OCI-LY1 (cell line): ENCODE results near the gene CCR8.

ENCODE experiments used
- H2AFZ ChIP-seq: fragments of 200-600 bp; sonication (generic), shearing (Covaris generic); 2 replicates; pipeline ENCODE4 v1.6.0; 2014; ENCODE audit warnings: antibody characterized with exemption, mild to moderate bottlenecking, low read length
- H3F3A ChIP-seq: fragments of 200-600 bp; sonication (generic), shearing (Covaris generic); 2 replicates; pipeline ENCODE4 v1.6.0; 2014; ENCODE audit warnings: mild to moderate bottlenecking, antibody characterized with exemption, low read length, moderate library complexity; ENCODE audit not compliant: insufficient read depth
- H3K27ac ChIP-seq: fragments of 200-600 bp; sonication (generic); 2 replicates; pipeline ENCODE4 v1.5.1; 2014; ENCODE audit warnings: low read length, mixed run types, mild to moderate bottlenecking, low read depth; ENCODE audit not compliant: poor library complexity, severe bottlenecking
- H3K27me3 ChIP-seq: fragments of 200-600 bp; sonication (generic); 2 replicates; pipeline ENCODE4 v1.6.0; 2014; ENCODE audit warnings: antibody characterized with exemption, mild to moderate bottlenecking, low read length, moderate library complexity; ENCODE audit not compliant: insufficient read depth
- H3K36me3 ChIP-seq: fragments of 200-600 bp; sonication (generic); 2 replicates; pipeline ENCODE4 v1.6.1; 2014; ENCODE audit warnings: mild to moderate bottlenecking, antibody characterized with exemption, low read length, moderate library complexity, mixed read lengths; ENCODE audit not compliant: insufficient read depth
- H3K4me1 ChIP-seq: fragments of 200-600 bp; sonication (generic); 2 replicates; pipeline ENCODE4 v1.5.1; 2014; ENCODE audit warnings: mild to moderate bottlenecking, low read length, moderate library complexity; ENCODE audit not compliant: insufficient read depth, severe bottlenecking
- H3K4me2 ChIP-seq: fragments of 200-600 bp; sonication (generic), shearing (Covaris generic); 2 replicates; pipeline ENCODE4 v1.6.1; 2014; ENCODE audit warnings: low read length
- H3K4me3 ChIP-seq: fragments of 200-600 bp; sonication (generic); 2 replicates; pipeline ENCODE4 v1.5.1; 2014; ENCODE audit warnings: low read length, low read depth, mild to moderate bottlenecking, mixed read lengths; ENCODE audit not compliant: poor library complexity, severe bottlenecking
- H3K79me2 ChIP-seq: fragments of 200-600 bp; shearing (Covaris generic); 2 replicates; pipeline ENCODE4 v1.6.1; 2016; ENCODE audit warnings: mixed run types, low read length, mixed read lengths; ENCODE audit not compliant: insufficient read depth
- H3K9ac ChIP-seq: fragments of 200-600 bp; sonication (generic), shearing (Covaris generic); 2 replicates; pipeline ENCODE4 v1.6.1; 2014; ENCODE audit warnings: mild to moderate bottlenecking, low read length, mixed read lengths
- H3K9me2 ChIP-seq: fragments of 200-600 bp; sonication (generic), shearing (Covaris generic); 2 replicates; pipeline ENCODE4 v1.6.1; 2014; ENCODE audit warnings: low read depth, mild to moderate bottlenecking, low read length, mixed read lengths
- H3K9me3 ChIP-seq: fragments of 200-600 bp; shearing (Covaris generic); 2 replicates; pipeline ENCODE4 v1.6.1; 2014; ENCODE audit warnings: low read length, mixed read lengths
- H4K20me1 ChIP-seq: fragments of 200-600 bp; sonication (generic), shearing (Covaris generic); 2 replicates; pipeline ENCODE4 v1.6.0; 2016; ENCODE audit warnings: mild to moderate bottlenecking, low read length; ENCODE audit not compliant: insufficient read depth
- EZH2 ChIP-seq: fragments of 200-600 bp; sonication (generic), shearing (Covaris generic); IDR thresholded peaks from 2 replicates; pipeline ENCODE4 v1.8.0; 2017; ENCODE audit warnings: borderline replicate concordance, mixed run types, mild to moderate bottlenecking, antibody characterized with exemption, low read length, moderate library complexity, mixed read lengths
- TF ChIP-seq, protein P1 (sequence below): fragments of 200-600 bp; sonication (generic), shearing (Covaris generic); IDR thresholded peaks from 2 replicates; pipeline ENCODE4 v1.5.1; 2017; ENCODE audit warnings: mild to moderate bottlenecking, antibody characterized with exemption, low read length, moderate library complexity, mixed read lengths

CCR8 gene

DNA sequence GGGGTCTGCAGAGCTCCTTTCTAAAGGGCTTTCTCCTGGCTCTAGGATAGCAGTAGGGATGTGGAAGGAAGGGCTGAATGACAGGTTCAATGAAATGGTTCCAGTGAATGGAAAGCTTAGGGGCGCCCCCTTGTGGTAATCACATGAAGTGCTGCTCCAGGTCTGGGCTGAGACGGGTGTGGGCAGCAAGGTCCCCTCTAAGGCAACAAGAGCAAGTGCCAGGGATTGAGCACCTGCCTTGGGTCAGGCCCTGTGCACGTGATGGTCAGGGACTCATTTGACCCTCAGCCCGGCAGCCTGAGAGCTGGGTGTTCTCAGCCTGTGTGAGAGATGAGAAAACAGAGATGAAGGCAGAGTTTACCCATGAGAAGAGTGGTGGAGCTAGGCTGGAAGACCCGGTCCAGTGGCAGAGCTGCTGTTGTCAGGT, 37.6 kb upstream of the CCR8 start:
- Histone ChIP-seq H4K20me1 (no peaks in the 10 kb centered on the region), H3K4me1 (peaks cover 19% of the 10 kb centered on the region), H3K27me3 (no peaks in the 10 kb centered on the region), H3K9me2 (no peaks in the 10 kb centered on the region), H3K9me3 (no peaks in the 10 kb centered on the region), H3K4me2 (no peak overlapping the region), H3K79me2 (no peaks in the 10 kb centered on the region), H2AFZ (no peak overlapping the region), H3F3A (no peaks in the 10 kb centered on the region), H3K9ac (no peak overlapping the region), H3K36me3 (no peaks in the 10 kb centered on the region), H3K4me3 (no peak overlapping the region), H3K27ac (no peak overlapping the region)
- TF ChIP-seq EZH2, result no peak
- TF ChIP-seq, protein P1, sequence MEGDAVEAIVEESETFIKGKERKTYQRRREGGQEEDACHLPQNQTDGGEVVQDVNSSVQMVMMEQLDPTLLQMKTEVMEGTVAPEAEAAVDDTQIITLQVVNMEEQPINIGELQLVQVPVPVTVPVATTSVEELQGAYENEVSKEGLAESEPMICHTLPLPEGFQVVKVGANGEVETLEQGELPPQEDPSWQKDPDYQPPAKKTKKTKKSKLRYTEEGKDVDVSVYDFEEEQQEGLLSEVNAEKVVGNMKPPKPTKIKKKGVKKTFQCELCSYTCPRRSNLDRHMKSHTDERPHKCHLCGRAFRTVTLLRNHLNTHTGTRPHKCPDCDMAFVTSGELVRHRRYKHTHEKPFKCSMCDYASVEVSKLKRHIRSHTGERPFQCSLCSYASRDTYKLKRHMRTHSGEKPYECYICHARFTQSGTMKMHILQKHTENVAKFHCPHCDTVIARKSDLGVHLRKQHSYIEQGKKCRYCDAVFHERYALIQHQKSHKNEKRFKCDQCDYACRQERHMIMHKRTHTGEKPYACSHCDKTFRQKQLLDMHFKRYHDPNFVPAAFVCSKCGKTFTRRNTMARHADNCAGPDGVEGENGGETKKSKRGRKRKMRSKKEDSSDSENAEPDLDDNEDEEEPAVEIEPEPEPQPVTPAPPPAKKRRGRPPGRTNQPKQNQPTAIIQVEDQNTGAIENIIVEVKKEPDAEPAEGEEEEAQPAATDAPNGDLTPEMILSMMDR, result peak; percentile 90

- Histone ChIP-seq H3K4me2 (no peak overlapping the region), H3K27ac (no peak overlapping the region), H3K9me2 (no peaks in the 10 kb centered on the region), H3K79me2 (no peaks in the 10 kb centered on the region), H3K9me3 (no peaks in the 10 kb centered on the region), H2AFZ (no peak overlapping the region), H3F3A (no peaks in the 10 kb centered on the region), H3K9ac (no peak overlapping the region), H3K36me3 (no peaks in the 10 kb centered on the region), H4K20me1 (no peaks in the 10 kb centered on the region), H3K4me3 (no peak overlapping the region), H3K27me3 (no peaks in the 10 kb centered on the region), H3K4me1 (peaks cover 8% of the 10 kb centered on the region)
- no peak for TF ChIP-seq EZH2
- TF ChIP-seq, protein P1, result no peak
These were observed 36.5 kb upstream of the CCR8 start for GRCh38 chr3:39292961-39293360.

DNA sequence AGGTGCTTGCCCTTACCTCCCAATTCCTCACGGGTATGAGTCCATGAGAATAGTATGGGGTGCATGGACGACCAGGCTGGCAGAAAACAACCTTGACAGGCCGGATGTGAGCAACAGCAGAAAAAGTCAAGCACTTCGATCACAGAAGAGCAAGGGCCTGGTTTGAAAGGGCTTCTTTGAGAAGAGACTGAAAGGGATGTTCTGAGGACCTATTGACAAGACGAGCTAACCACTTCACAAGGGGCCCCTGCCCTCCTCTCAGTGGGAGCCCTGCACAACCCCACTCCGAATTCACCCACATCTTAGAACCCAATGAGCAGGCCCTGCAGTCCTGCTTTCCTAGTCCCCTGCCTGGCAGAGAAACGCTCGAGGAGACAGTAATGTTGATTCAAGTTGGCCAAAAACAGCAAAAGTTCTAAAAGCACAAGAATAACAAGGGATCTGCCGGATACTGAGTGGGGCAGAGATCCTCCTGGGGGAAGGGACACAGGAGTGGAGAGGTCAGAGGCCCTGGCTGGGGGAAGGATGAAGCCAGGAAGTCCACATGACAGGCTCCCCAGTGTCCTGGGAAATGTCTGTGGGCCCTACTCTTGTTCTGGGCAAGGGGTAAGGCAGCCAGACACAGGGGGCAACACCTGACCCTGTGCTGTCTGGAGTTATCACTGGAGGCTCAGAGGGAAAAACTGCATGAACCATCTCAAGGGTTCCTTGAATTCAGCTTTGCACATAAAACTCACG, 34.9 kb upstream of the CCR8 start:
- Histone ChIP-seq H3F3A (no peaks in the 10 kb centered on the region; the same call in 1 of the 2 replicates), H3K4me2 (no peak overlapping the region), H3K9me3 (peaks cover 6% of the 10 kb centered on the region; the same call in 1 of the 2 replicates), H3K27ac (no peak overlapping the region), H3K79me2 (no peaks in the 10 kb centered on the region), H4K20me1 (no peaks in the 10 kb centered on the region), H3K4me3 (no peak overlapping the region), H3K9me2 (no peaks in the 10 kb centered on the region), H3K36me3 (no peaks in the 10 kb centered on the region), H3K4me1 (no peaks in the 10 kb centered on the region), H3K9ac (no peak overlapping the region), H2AFZ (no peak overlapping the region), H3K27me3 (no peaks in the 10 kb centered on the region)
- TF ChIP-seq, protein P1, result no peak
- no peak for TF ChIP-seq EZH2
